Neutrophil (primary cell): Measurements from ENCODE around the gene EPS15.
"Not testable (repeated sequence)": the region's sequence is repeated elsewhere in the genome, so short reads cannot be mapped to it uniquely, and the experiment has no call there.

Source experiments
- H3K27ac ChIP-seq: fragments of 200-600 bp; sonication (generic); 2 replicates; pipeline ENCODE4 v1.5.1; 2016; ENCODE audit warnings: mild to moderate bottlenecking, moderate library complexity
- H3K27me3 ChIP-seq: fragments of 200-600 bp; sonication (generic); 2 replicates; pipeline ENCODE4 v1.6.0; 2016; ENCODE audit warnings: mild to moderate bottlenecking
- H3K36me3 ChIP-seq: fragments of 200-600 bp; sonication (generic); 2 replicates; pipeline ENCODE4 v1.5.1; 2017
- H3K4me1 ChIP-seq, 2 experiments: fragments of 200-600 bp in 1 of 2; sonication (generic) in 1 of 2; 1 replicate in 1 of 2; 2 replicates in 1 of 2; pipeline versions ENCODE4 v1.5.1 to v1.6.1; 2013 to 2016; ENCODE audit warnings: low read depth in 1 of 2, low read length in 1 of 2, mild to moderate bottlenecking in 1 of 2, moderate library complexity in 1 of 2; ENCODE audit not compliant: control insufficient read depth in 1 of 2, insufficient read depth in 1 of 2
- H3K4me3 ChIP-seq, 2 experiments: fragments of 200-600 bp in 1 of 2; sonication (generic) in 1 of 2; 1 replicate in 1 of 2; 2 replicates in 1 of 2; pipeline ENCODE4 v1.5.1; 2013 to 2016; ENCODE audit warnings: low read depth in 1 of 2, low read length in 1 of 2, mild to moderate bottlenecking in 1 of 2, moderate library complexity in 1 of 2
- H3K9me3 ChIP-seq: fragments of 200-600 bp; sonication (generic); 2 replicates; pipeline ENCODE4 v1.5.1; 2016
- TF ChIP-seq, protein P1 (sequence below): fragments of 200-600 bp; sonication (generic); IDR thresholded peaks from 2 replicates; pipeline ENCODE4 v1.5.1; 2016; ENCODE audit warnings: antibody characterized with exemption

EPS15 gene

DNA sequence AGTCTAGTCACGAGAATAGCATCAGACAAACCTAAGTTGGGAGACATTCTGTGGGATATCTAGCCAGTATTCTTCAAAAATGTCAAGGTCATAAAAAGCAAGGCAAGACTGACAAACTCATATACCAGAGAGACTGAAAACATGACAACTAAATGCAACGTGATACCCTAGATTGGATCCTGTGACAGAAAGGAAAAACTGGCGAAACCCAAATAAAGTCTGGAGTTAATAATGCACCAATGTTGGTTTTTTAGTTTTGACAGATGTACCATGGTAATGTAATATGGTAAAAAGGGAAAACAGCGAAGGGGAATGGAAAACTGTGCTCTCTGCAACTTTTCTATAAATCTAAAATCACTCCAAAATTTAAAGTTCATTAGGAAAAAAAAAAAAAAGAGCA, 64.5 kb downstream of the EPS15 start:
- Histone ChIP-seq H3K27ac (no peak overlapping the region), H3K36me3 (peaks cover 28% of the 10 kb centered on the region), H3K9me3 (no peaks in the 10 kb centered on the region), H3K4me3 (no peak overlapping the region), H3K27me3 (no peaks in the 10 kb centered on the region), H3K4me1 (no peaks in the 10 kb centered on the region)
- TF ChIP-seq, protein P1, sequence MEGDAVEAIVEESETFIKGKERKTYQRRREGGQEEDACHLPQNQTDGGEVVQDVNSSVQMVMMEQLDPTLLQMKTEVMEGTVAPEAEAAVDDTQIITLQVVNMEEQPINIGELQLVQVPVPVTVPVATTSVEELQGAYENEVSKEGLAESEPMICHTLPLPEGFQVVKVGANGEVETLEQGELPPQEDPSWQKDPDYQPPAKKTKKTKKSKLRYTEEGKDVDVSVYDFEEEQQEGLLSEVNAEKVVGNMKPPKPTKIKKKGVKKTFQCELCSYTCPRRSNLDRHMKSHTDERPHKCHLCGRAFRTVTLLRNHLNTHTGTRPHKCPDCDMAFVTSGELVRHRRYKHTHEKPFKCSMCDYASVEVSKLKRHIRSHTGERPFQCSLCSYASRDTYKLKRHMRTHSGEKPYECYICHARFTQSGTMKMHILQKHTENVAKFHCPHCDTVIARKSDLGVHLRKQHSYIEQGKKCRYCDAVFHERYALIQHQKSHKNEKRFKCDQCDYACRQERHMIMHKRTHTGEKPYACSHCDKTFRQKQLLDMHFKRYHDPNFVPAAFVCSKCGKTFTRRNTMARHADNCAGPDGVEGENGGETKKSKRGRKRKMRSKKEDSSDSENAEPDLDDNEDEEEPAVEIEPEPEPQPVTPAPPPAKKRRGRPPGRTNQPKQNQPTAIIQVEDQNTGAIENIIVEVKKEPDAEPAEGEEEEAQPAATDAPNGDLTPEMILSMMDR: no peak

DNA sequence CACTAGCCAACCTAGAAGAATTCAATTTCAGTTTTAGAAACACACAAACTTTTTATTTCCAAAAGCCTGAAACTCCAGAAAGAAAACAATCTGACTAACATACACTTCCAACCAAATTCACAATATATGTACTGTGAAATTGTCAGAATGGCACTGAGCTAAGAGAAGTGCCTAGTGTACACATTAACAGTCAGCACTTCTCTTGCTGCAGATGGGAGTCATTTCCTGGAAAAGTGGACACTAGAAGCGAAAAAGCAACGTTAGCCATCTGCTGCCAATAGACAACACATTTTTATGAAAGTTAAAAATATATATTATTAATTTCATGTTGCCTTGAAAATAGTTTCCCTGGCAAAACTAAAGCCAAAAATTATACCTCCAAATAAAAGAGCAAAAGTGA, 66.1 kb downstream of the EPS15 start:
- Histone ChIP-seq H3K9me3 (no peaks in the 10 kb centered on the region), H3K4me3 (no peak overlapping the region), H3K27me3 (no peaks in the 10 kb centered on the region), H3K27ac (no peak overlapping the region), H3K4me1 (no peaks in the 10 kb centered on the region), H3K36me3 (peaks cover 19% of the 10 kb centered on the region)
- TF ChIP-seq, protein P1: no peak

DNA sequence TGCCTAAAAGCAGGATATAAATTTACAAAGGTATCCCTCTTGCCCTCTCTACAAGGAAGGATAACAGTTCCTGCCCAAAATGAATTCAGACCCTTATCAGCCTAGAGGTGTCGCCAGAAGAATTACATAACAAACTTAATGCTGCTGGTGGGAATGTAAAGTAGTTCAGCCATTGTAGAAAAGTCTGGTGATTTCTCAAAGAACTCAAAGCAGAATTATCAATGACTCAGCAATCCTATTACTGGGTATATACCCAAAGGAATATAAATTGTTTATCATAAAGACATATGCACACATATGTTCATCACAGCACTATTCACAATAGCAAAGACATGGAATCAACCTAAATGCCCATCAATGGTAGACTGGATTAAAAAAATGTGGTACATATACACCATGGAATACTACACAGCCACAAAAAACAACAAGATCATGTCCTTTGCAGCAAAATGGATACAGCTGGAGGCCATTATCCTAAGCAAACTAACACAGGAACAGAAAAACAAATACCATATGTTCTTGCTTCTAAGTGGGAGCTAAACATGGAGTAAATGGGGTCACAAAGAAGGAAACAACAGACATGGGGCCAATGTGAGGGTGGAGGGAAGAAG, 70.1 kb downstream of the EPS15 start:
- not testable (repeated sequence) for H3K4me1 ChIP-seq, H3K27ac ChIP-seq, H3K4me3 ChIP-seq, H3K9me3 ChIP-seq, H3K27me3 ChIP-seq
- H3K36me3 ChIP-seq: peaks cover 48% of the 10 kb centered on the region

DNA sequence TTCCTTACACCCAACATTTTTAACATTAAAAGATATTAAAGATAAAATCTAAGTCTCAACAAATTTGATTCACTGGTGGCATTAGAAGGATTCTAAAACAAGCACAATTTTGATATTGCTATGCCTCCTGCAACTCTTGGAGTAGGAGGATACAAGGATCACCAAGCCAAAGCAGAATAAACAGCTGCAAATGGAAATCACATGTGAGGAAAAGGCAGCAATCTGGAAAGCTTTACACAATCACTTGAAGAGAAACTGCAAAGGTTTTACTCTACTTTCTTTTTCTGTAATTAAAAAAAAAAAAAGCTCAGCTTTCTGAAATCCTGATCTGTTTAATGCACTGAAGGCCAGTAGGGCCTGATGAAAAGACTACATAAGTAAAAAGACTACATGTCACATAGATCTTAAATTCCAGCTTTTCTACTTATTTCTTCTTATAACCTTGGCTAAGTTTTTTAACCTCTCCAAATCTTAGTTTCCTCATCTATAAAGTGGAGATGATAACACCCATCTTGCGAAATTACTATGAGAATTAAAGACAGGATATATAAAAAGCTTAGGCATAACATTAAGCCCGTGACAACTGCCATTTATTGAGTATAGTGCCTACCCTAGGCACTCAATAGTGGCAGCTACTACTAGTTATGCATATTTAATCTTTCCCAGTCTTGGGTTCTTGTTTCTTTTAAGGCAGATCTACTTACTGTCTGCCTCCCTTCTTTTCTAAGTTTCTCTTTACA, 73.5 kb downstream of the EPS15 start:
- Histone ChIP-seq H3K4me3 (no peak overlapping the region), H3K27ac (no peak overlapping the region), H3K9me3 (no peaks in the 10 kb centered on the region), H3K27me3 (no peaks in the 10 kb centered on the region), H3K36me3 (peaks cover 49% of the 10 kb centered on the region), H3K4me1 (no peaks in the 10 kb centered on the region)
- TF ChIP-seq, protein P1: no peak

DNA sequence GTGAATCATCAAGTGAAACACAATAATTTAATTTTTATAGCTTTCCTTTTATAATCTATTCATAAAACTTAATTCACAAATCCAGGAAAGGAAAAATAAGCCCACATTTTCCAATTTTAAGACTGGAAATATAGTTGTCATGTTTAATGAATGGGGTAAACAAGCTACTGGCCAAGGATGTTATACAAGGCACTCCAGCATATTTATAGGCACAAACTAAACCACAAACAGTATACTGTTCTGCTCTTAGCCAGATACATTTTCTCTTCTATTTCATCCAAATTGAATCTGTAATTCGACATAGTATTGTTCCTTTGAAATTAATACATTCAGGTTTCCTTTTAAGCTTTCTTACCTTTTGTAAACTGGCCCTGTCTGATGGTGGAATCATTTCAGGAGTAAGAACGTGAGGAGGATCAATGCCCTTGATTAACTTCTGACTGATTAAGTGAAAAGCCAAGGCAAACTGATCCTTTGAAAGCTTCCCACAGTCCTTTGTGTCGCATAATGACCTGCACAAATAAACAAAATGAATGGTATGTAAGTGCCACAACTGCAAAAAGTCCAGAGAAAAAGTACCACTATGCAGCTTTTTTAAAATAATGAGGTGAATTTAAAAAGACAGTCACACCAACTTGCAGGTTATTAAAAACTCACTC, 74.4 kb downstream of the EPS15 start:
- no peaks in the 10 kb centered on the region for H3K9me3 ChIP-seq

More for the DNA sequence above, 74.4 kb downstream of the EPS15 start:
- Histone ChIP-seq H3K4me3 (no peak overlapping the region), H3K4me1 (no peaks in the 10 kb centered on the region), H3K36me3 (peaks cover 50% of the 10 kb centered on the region), H3K27me3 (no peaks in the 10 kb centered on the region), H3K27ac (no peak overlapping the region)
- TF ChIP-seq, protein P1: no peak
